Measurements from ENCODE around the gene CRISPLD2. TPM values are rescaled to one million over a fixed set of nuclear protein-coding genes. Genes with fewer than 3 reads are reported as not detected.

CRISPLD2 gene
- total RNA-seq, 3 donors from 2014 or later = 94.7 to 386 (median 216) TPM

DNA sequence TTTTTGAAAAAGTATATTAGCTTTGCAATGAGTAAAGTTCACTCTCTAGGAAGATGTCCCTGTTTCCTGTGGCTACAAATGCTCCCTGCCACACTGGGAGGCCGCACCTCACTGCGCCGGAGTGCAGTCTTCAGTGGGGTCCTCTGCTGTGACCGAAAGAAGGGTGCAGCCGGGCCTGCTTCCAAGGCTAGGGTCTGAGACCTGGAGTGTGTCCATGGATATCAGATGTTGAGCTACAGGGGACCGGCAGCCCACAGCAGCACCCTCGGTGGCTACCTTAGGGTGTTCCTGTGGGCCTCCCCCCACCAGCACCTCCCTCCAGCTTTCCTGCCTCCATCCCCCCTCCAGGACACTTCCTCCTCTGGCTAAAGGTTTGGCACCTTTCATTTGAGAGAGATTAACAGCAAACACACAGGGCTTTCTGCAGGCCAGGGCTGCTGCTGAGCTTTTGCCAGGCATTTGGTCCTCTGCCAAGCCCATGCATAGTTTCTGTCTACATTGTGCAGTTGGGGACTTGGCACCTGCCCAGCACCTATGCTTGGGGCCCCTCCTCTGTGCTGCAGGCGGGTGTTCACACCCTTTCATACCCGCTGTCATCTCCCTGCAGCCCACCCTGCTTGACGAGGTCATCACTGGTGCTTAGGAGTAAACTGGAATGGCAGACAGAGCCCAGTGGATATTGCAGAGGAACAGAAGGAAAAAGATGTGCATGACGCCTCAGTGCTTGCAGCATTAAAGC is 33.8 kb upstream of the CRISPLD2 start:
- Histone ChIP-seq H3K4me3 (no peak overlapping the region), H3K27ac (no peak overlapping the region), H3K9me3 (no peaks in the 10 kb centered on the region), H3K36me3 (no peaks in the 10 kb centered on the region), H3K27me3 (no peaks in the 10 kb centered on the region), H3K4me1 (peaks cover 0 to 7% of the 10 kb centered on the region in 2 donors)
- TF ChIP-seq, protein P1, sequence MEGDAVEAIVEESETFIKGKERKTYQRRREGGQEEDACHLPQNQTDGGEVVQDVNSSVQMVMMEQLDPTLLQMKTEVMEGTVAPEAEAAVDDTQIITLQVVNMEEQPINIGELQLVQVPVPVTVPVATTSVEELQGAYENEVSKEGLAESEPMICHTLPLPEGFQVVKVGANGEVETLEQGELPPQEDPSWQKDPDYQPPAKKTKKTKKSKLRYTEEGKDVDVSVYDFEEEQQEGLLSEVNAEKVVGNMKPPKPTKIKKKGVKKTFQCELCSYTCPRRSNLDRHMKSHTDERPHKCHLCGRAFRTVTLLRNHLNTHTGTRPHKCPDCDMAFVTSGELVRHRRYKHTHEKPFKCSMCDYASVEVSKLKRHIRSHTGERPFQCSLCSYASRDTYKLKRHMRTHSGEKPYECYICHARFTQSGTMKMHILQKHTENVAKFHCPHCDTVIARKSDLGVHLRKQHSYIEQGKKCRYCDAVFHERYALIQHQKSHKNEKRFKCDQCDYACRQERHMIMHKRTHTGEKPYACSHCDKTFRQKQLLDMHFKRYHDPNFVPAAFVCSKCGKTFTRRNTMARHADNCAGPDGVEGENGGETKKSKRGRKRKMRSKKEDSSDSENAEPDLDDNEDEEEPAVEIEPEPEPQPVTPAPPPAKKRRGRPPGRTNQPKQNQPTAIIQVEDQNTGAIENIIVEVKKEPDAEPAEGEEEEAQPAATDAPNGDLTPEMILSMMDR (IDR thresholded peaks at IDR 0.05) = no peak
- no peak for TF ChIP-seq POLR2AphosphoS5 (IDR thresholded peaks at IDR 0.05)
- TF ChIP-seq POLR2A (IDR thresholded peaks at IDR 0.05) = no peak
- DNase-seq (ENCODE audit: low spot score in 2 of 2) = no peak
- intact Hi-C loops (cut with DNase I; ENCODE audit: low total_unique reads) = no loop called here

DNA sequence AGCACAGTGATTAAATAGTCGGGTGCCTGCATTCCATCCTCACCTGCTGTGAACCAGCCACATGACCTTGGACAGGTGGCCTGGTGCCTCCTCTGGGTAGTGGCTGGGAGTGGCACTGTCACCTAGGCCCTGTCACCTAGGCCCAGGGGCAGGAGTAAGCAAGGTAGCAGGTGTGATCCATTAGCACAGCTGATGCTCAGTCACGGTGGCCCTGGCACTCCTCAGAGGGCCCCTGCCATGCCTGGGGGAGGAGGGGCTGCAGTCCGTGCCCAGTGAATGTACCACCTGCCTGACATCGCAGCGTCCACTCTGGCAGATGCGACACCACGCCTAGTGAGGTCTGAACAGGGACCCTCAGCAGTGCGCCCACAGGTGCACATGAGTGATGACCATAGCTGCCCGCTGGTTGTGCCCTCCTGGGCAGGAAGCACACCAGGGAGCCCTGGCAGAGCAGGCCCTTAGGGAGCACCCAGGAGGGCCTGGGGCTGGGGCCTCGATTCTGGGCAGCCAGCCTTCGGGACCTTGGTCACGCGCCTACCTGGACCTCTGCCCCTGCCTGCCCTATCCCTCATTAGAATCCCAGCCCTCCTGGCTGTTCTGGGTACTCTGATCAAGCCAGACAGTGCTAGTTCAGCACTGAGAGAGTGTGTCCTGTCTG is 33.1 kb upstream of the CRISPLD2 start:
- no peaks in the 10 kb centered on the region for H3K27me3 ChIP-seq
- no peak for DNase-seq (ENCODE audit: low spot score in 2 of 2)
- no peak overlapping the region for H3K4me3 ChIP-seq
- H3K36me3 ChIP-seq = no peaks in the 10 kb centered on the region
- peaks cover 0 to 7% of the 10 kb centered on the region in 2 donors for H3K4me1 ChIP-seq
- intact Hi-C loops (cut with DNase I; ENCODE audit: low total_unique reads) = no loop called here
- TF ChIP-seq POLR2A (IDR thresholded peaks at IDR 0.05) (no peak), POLR2AphosphoS5 (IDR thresholded peaks at IDR 0.05) (no peak)
- TF ChIP-seq, protein P1 (IDR thresholded peaks at IDR 0.05) = no peak
- H3K27ac ChIP-seq = no peak overlapping the region
- H3K9me3 ChIP-seq = no peaks in the 10 kb centered on the region

DNA sequence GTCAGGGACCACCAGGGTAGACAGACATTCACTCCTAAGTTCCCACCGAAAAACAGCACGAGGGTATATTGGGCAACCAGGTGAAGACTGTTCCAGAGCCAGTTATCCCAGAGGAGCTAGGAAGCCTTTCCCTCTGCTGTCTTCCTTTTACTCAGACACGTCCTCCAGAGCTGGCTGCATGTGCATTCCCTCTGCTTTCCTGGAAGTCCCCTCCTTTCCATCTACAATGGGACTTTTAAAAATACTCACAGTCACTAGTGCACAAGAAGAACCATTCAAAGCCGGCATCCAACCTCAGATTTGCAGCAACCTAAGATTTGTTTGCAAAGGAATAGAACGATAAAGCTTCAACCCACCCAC is 32.5 kb upstream of the CRISPLD2 start:
- intact Hi-C loops (cut with DNase I; ENCODE audit: low total_unique reads) = no loop called here
- H3K27ac ChIP-seq = no peak overlapping the region

GRCh38 chr16:84788920-84789391 is 30.8 kb upstream of the CRISPLD2 start:
- Histone ChIP-seq H3K36me3 (no peaks in the 10 kb centered on the region), H3K4me3 (no peak overlapping the region), H3K4me1 (peaks cover 0 to 7% of the 10 kb centered on the region in 2 donors), H3K27me3 (no peaks in the 10 kb centered on the region), H3K27ac (peak overlapping the region; percentile 9 to 25), H3K9me3 (no peaks in the 10 kb centered on the region)
- intact Hi-C loops (cut with DNase I; ENCODE audit: low total_unique reads) = no loop called here
- peak in 1 of 2 donors; percentile 35 for DNase-seq (ENCODE audit: low spot score in 2 of 2)
- TF ChIP-seq, protein P1 (IDR thresholded peaks at IDR 0.05) = no peak
- TF ChIP-seq POLR2A (IDR thresholded peaks at IDR 0.05) (no peak), POLR2AphosphoS5 (IDR thresholded peaks at IDR 0.05) (peak in 1 of 3 donors; percentile 51)

More for the DNA sequence above, 32.5 kb upstream of the CRISPLD2 start:
- TF ChIP-seq POLR2AphosphoS5 (IDR thresholded peaks at IDR 0.05) (no peak), POLR2A (IDR thresholded peaks at IDR 0.05) (no peak)
- TF ChIP-seq, protein P1 (IDR thresholded peaks at IDR 0.05) = no peak
- DNase-seq (ENCODE audit: low spot score in 2 of 2) = no peak
- no peaks in the 10 kb centered on the region for H3K27me3 ChIP-seq
- no peaks in the 10 kb centered on the region for H3K36me3 ChIP-seq
- H3K4me3 ChIP-seq = no peak overlapping the region
- H3K9me3 ChIP-seq = no peaks in the 10 kb centered on the region
- H3K4me1 ChIP-seq = peaks cover 0 to 7% of the 10 kb centered on the region in 2 donors

DNA sequence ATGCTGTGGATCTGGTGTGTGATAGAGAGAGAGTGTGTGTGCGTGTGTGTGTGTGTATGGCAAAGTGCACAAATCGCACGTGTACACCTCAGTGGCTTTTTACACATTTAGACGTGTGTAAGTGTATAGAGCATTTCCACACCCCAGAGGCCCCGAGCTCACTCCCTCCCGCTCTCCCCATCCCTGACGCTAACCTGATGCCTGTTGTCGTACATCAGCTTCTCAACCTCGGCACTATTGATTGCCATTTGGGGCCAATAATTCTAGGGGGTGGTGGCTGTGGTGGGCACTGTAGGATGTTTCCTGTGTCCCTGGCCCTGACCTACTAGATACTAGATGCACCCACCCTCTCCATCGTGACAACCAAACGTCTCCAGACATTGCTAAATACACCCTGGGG is 30.4 kb upstream of the CRISPLD2 start:
- no peaks in the 10 kb centered on the region for H3K36me3 ChIP-seq
- peaks cover 0 to 7% of the 10 kb centered on the region in 2 donors for H3K4me1 ChIP-seq
- no peaks in the 10 kb centered on the region for H3K27me3 ChIP-seq

More for the DNA sequence above, 30.4 kb upstream of the CRISPLD2 start:
- Histone ChIP-seq H3K4me3 (no peak overlapping the region), H3K9me3 (no peaks in the 10 kb centered on the region), H3K27ac (peak overlapping the region; percentile 9 to 25)
- intact Hi-C loops (cut with DNase I; ENCODE audit: low total_unique reads) = no loop called here
- no peak for DNase-seq (ENCODE audit: low spot score in 2 of 2)
- TF ChIP-seq POLR2A (IDR thresholded peaks at IDR 0.05) = no peak
- TF ChIP-seq, protein P1 (IDR thresholded peaks at IDR 0.05) = no peak
- TF ChIP-seq POLR2AphosphoS5 (IDR thresholded peaks at IDR 0.05) = no peak
